Measurements from ENCODE around the gene AFF3.
"Not testable (repeated sequence)": the region's sequence is repeated elsewhere in the genome, so short reads cannot be mapped to it uniquely, and the experiment has no call there.

The AFF3 gene

DNA sequence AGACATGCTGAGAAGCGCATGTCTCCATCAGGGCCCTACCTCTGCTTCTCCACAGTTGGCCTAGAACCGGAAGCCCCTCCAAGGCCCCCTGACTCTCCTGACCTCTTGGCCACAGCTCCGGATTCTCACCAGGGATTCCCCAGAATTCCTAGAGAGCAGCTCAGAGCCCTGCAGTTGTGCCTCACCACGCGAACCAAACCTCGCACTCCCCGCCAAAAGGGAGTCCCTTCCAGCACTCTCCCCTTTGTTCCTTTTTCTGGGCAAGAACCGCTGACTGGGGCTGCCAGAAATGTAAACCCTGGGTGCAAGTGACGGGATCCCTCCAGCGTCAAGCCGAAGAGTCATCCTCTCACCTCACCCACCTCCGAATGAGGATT is 36.7 kb downstream of the AFF3 start:
- no peak for DNase-seq

DNA sequence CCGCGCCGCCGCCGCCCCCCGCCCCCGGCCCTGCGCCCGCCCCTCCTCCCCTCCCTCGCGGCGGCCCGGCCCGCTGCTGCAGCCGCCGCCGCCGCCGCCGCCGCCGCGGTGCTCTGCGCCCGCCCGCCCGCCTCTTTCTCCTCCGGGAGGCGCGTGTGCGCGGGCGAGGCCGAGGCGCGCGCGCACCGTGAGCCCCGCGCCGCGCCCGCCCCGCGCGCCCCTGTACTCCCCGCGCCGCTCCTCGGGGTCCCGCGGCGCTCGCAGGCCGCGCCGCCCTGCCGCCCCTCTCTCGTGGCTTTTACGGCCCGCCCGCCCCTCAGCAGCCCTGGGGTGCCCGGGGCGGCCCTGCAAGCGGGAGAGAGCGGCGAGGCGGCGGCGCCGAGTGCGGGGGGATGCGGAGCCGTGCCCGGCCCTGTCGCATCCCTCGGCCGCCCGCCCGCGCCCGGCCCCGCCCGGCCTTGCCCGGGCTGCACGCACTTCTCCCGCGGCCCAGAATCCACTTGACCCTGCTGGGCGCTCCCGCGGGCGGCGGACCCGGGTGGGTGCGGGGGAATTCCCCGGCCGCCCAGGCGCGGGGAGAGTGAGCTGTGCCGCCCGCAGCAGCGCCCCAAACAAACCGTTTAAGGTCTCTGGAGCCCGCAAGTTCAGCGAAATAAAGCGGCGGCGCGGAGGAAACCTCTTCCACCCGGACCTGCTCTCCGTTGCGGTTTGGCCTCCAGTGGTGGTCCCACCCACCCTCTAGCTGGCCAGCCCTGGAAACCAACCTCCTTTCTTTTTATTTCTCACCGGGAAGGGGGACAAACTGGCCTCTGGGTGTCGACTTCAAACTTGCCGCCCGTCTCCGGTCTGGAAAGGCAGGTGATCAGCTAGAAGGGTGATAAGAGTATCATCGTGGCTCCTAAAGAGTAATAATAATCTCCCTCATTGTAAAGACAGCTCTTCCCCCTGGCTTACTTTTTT is 37.4 kb downstream of the AFF3 start:
- peak; percentile 26 for DNase-seq

DNA sequence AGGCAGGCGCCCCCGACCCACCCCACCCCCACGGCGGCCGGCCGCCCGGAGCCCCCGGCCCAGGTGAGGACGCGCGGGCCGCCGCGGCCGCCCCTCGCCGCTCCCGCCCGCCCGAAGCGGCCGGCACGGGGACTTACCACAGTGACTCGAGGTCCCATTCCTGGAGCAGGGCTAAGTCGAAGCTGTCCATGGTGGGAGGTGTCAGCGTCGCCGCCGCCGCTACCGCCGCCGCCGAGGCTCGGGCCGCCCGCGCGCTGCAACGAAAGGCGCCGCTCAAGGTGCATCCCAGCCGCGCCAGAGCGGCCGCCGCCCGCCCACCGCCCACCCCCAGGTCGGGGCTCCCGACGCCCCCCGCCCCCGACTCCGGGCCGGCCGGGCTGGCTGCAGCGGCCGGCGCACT is 38.1 kb downstream of the AFF3 start:
- DNase-seq, result not testable (repeated sequence)

DNA sequence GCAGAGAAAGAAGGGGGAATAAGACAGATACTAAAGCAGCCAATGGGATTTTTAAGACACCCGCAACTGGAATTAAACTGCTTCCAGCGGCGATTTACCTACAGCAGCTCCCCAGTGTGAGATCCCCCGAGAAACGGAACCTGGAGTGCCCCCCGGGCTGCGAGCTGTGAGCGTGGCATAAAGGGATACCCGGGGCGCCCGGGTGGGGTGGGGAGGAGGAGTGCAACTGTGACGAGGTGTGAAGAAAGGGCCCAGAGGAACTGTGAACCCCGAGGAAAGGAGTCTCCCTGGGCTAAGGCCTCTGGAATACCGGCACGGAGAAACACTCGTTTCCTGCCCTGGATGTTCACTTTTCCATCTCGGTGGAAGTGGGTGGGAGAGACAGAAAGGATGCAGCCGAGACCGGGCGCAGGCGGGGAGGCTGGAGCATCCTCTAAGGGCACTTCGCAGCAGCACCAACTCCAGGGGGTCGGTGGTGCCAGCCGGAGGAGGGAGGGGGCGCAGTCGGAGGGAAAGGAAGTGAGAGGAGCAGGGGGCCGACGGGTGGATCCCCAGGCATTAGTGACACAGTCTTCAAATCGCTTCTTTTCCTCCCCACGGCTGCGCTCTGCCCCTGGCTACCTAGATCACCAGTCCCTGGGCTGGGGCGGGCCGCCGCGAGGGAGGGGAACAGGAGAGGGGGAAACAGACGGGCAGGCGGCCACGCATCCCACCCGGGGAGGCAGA is 38.7 kb downstream of the AFF3 start:
- not testable (repeated sequence) for DNase-seq

DNA sequence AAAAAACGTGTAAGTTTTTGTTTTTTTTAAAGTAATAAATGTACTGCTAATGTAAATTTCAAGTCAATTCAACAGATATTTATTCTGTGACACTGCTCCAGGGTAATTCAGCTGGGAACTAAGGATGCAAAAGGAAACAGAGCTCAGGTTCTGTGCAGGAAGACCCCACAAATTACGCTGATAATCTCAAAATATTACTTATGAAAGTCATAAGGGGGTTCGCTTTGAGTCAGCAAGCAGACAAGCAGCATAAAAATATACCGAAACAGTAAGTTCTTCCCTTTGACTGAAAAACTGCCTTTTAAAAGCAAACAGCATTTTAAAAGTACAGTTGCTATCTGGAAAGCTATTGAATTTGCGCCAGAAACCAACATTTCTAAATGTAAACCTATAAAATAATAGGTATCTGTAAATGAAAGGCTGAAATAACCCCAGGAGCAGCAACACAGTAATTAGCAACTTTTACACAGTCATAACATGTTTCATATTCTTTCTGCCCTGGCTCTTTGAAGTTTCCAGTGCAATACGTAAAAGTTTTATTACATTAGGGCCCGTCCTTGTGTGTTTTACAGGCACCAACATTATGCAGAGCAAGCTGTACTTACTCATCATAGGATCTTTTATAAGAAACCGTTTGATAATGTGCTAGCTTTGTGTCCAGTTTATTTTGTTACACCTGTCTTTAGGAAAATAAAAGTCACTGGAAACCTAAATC is 39.8 kb downstream of the AFF3 start:
- DNase-seq, result not testable (repeated sequence)

DNA sequence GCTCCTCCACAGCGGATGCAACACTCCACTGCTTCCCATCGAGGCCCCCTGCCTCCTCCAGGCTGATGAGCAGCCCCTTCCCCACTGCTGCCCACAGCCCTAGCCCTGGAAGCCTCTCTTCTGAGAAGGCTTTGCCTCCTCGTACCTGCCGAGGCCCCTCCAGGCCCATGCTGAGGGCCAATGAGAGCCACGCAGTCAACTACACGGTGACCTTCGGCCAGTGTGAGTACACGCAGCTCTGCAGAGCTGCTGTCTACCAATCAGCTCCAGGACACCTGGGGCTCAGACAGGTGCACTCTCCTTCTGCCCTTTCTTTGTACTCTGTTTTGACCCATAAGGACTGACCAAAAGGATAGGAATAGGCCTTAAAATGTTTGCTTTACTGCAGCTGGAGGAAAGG is 43.5 kb downstream of the AFF3 start:
- DNase-seq, result not testable (repeated sequence)

DNA sequence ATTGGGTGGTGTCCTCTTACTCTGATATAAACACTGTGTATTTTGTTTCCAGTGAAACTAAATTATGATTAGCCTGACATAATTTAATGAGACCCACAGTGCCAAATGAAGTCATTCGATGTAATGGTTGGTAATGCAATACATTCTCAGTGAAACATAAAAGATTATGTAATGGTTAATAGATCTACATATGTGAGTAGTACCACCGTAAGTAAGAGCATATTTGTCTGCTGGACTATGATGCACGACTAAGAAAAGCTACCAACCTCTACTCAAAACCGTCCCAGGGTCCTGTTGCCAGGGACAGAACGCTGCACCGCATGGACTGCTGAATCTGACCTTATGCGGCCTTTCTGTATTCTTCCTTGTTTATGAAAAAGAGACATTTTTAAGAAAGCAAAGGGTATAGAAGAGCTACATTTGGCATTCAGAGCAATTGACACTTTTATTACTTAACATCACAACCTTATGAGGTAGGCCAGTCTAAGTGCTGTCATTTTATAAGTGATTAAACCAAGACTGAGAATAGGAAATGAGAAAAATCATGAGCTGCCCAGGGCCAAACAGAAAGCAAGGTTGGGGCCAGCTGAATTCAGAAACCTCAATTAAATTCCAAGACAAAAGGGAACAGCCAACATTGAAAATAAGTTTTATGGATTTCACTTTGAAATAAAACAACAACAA is 44.6 kb downstream of the AFF3 start:
- not testable (repeated sequence) for DNase-seq

DNA sequence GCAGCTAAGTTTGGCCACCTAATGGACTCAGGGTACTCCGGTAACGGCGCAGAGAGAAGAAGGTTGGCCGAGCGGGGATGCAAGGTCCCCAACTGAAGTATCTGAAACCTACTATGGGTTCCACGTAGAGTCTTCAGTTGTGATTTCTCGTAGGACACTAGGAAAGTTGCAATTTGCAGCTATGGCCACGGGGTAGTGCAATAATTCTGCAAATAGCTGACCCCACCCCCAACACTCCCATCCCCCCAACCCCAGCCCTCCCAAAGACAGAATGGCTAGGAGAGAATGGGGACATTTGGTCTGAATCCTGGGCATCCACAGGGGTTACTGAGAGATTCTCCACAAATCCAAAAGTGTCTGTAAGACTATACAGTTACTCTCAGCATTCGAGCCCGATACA is 46.5 kb downstream of the AFF3 start:
- DNase-seq, result not testable (repeated sequence)

DNA sequence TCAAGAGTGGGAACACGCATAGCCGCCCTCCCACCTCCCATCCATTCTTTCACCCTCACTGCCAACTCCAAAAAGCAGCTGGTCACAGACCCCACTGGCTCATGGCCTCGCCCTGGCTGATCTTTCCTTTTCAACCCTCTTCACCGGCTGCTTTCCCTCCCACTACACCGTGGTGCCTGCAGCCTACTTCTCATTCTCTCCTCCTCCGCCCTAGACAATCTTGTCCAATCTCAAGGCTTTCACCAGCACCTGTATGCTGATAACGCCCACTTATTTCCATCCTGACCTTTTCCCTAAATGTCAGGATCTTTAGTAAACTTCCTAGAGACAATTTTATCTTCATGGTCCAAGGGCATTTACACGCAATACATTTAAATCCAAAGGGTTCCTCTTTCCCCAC is 50.6 kb downstream of the AFF3 start:
- not testable (repeated sequence) for DNase-seq

DNA sequence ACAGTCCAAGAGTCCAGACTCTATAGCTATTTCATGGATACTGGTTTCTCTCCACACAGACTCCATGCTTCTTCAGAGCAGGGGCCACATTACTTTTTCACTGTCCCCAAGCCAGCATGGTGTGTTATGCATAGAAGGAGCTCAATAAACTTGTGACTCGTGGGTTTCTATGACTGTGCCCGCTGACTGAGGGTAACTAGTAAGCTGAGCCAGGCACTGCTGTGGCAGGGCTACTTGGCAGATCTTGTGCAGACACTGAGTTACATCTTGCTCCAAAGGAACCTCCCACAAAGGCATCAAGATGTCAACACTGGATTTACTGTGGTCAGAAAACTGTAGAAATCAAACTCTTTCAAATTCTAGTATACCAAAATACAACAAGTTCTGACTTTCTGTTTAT is 56.6 kb downstream of the AFF3 start:
- DNase-seq, result not testable (repeated sequence)

DNA sequence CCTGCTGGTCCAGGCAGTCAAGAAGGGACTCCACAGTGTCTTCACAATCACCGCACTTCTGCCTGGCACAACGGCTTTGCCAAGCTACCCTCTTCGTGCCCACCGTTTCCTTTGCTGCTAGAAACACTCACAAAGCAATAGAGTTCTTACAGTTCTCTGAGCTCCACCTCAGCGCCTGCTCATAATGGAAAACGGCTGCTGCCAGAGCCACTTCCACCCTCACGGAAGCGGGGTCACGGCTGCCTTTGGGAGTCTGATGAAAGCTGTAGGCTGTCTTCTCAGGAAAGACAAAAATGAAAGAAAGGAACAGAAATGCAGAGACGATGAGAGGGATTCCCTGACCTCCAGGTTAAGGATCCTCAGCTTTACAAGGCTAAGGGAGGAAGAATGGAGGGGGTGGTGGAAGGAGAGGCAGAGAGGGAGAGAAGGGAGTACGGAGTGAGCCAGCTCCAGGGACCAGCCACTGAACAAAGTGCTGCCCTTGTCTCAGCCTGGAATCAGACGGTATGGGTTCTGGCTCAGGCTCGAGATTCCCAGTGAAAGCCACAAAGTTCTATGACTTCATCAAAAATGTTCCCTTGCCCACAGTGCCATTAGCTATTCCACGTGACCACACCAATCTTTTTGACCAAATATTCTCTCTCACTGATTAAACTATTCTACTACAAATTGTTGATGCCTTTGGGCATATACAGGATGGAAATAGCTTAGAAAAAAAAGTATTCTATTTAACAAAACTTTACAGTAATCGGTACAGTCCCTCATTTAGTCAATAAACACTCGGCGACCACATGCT is 58.8 kb downstream of the AFF3 start:
- not testable (repeated sequence) for DNase-seq

DNA sequence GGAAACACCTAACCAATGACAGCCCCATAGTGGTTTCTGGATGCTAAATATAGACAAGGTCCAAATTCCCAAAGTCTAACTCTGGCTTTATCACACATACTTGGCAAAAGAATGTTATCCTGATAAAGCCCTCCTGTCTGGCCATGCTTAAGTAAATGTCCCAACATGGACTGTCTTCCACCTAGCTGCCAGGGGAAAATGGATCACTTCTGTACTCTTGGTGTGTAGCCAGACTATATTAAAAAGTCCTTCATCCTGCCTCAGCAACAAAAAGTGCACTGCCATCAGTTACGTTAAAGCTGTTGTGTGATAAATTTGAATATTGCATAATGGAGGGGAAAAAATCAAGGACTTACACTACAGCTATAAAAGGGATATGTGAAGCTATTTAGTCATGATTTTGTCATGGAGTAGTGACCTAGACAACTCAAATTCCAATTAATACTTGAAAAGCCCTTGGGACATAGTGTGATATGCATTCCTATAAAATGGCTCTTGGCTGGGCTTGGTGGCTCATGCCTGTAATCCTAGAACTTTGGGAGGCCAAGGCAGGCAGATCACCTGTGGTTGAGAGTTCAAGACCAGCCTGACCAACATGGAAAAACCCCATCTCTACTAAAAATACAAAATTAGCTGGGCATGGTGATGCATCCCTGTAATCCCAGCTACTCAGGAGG is 60.0 kb downstream of the AFF3 start:
- not testable (repeated sequence) for DNase-seq

DNA sequence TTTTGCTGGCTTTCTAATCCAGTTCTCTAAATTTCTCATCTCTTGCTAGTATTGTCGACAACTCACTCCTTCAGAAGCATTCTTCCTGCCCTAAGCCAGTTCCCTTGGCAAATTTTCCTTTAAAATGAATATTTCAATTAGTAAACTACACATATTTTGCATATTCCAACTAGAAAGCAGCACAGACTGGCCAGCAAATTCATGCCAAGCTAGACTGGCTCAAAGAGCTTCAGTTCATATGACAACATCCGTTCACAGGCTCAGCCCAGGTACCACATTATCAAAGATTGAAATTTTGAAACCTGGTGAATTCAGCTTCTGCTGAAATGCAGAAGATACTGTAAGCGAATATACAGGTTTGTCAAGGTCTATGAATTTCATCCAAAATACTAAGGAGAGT is 64.5 kb downstream of the AFF3 start:
- no peak for DNase-seq

DNA sequence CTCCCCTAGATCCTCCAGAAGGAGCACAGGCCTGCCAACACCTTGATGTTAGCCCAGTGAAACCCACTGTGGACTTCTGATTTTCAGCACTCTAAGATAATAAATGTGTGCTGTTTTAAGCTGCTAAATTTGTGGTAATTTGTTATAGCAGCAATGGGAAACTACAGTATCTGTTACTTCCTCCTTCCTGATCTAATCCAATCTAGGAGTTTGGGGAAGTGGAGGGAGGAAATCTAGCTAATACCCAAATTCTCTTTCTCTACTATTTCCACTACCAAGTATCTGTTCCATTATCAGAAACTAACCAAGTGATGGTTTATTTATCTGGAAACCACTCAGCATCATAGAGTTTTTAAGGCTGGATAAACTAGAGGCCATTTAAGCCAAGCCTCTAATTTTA is 64.9 kb downstream of the AFF3 start:
- DNase-seq, result no peak

DNA sequence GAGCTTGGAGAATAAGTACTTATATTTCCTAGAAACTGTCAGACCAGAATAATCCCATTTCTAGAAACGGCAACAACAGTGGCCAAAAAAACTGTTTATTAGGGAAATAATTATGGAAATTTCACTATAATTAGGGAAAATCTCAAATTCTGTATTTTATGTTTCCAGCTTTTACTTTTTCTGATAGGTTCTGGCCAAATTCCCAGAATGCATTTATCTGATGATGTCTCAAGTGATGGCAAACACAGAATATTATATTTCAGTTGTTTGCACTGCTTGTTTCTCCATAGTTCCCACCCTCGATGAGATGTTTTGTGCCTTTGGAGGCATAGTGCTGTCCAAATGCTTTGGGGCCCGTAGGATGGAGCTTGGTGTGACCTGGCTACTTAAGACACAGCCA is 66.9 kb downstream of the AFF3 start:
- no peak for DNase-seq

DNA sequence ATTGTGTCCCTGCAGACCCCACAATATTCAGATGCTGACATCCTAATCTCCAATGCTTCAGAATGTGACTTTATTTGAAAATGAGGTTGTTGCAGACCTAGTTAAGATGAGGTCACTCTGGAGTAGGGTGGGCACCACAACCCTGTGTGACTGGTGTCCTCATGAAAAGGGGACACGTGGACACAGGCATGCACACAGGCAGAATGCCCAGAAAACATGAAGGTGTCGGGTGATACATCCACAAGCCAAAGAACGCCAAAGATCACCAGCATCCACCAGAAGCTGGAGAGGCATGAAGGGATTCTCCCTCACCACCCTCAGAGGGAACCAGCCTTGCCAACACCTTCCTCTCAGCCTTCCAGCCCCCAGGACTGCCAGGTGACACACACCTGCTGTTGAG is 69.3 kb downstream of the AFF3 start:
- DNase-seq, result no peak

DNA sequence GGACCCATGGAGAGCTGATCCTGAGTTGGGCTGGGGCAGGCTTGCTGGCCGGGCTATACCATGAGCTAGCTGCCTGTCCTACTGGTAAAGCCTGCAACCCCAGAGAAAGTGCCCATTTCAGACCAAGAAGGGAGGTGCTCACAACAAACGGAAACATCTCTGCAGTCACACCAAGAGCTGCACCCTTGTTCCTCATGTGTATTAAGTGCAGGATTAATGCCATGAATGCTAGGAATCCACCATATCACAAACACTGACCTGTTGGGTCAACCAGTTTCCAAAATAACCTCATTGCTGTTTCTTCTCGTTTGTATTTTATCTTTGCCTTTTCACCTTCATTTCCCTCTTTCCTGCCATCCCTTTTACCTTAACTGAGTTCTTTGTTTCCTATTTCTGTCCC is 69.9 kb downstream of the AFF3 start:
- no peak for DNase-seq

DNA sequence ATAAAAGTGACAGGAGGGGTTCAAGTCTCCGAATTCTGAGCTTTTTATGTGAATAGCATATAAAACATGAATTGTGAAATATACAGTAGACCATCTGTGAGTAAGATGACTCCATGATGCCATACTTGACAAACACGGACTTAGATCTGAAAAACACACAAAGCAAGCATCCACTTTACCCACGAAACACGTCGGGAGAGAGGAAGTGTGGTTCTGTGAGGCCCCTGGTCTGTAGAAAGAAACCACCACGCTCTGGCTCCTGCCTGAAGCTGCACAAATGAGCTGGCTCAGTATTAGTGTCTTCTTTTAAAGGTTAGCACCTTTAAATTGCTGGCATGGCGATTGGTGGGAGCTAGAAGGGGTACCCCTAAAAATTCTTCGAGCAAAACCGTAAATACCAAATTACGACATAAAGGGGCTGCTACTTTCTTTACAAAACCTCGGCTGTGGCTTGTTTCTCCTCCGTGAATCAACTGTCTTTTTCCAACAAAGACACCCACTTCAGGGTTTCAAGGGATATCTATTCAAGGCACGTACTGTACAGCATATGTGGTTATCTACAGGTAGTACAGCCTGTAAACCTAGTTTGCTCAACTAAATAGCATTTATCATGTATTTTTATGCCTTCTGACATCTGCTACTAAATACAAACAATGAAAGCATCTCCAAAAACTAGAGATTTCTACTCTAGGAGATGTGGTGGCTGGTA is 70.9 kb downstream of the AFF3 start:
- no peak for DNase-seq

DNA sequence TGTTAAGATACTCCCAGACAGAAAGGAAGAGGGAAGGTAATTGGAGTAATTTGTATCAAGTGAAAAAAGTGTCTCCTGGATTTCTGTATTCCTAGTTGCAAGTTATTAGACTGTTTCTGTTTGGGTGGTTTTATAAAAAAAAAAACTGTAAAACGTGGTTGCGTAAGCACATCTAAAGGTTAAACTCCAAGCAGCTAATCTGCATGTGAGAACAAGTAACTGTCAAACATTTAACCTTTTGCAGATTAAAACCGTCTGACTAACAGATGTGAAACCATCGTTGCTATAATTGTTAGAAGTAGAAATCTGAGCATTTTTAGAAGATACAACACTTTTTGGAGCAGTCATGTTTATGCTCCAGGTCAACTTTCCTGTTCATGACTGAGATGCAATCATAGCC is 72.3 kb downstream of the AFF3 start:
- no peak for DNase-seq

DNA sequence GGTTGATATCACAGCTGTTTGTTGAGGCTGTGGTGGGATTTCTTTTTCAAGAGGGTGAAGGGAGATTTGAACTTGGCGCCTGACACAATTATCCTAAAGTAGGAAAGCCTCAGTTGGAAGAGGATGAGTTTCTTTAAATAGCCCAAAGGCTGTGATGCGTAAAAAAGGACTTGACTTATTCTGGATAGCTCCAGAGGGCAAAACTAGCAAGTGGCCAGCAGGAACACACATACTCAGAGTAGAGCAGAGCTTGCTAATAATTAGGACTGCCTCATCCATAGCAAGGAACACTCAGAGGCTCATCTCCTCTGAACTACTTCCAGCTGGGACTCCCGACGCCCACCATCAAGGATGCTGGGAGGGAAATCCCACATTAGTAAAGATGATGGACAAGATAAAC is 74.0 kb downstream of the AFF3 start:
- DNase-seq, result no peak

DNA sequence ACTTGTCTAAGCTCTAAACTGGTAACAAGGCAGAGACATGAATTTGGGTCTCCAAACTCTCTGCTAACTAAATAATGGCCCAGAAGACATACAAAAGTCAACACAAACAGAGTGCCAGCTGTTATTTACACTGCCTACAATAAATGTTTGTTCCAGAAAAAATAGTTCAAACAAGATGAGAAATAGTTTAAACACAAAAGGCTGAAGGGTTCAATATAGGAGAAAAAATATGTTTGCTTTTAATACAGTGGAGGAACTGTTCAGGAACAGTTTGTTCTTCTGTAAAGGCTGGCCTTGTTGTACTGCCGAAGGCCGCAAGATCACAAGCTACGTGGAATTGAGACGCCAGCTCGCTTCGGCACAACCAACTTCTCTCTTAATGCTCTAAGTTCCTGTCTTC is 74.6 kb downstream of the AFF3 start:
- DNase-seq, result no peak
